GM19035 (cell line): ENCODE data around the gene GZF1.

Experiments used
- ATAC-seq: cut with Tn5 transposase; IDR thresholded peaks from one replicate; pipeline ENCODE4 v1.9.1; 2021; ENCODE audit not compliant: unreplicated experiment

Gene GZF1

DNA sequence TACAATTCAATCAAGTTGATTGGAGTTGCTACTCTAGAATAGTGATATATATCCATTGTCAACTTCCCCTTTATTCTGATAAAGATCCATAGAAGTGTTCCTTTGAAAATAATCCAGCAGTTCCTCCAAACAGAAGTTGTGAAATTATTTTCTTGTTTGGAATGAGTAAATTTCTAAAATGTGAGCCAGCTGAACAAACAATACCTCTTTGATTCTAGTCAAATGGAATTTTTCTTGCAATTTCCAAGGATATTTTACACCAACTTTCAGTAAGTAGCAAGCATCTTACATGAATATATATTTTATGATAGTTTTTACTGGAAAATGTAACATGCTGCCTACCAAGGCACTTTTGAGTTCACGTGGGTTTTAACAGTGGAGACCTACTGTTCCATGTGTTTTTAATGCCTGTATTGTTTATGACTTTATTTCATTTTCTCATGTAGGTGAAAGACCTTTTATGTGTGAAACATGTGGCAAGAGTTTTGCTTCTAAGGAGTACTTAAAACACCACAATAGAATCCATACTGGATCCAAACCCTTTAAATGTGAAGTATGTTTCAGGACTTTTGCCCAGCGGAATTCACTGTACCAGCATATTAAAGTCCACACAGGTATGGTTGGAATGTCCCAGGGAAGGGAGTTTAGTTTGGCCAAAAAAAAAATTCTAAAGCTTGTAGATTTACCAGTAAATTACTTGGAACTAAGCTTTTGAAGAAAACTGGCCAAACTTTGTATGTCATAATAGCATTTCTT is 6.5 kb downstream of the GZF1 start:
- ATAC-seq, result no peak

DNA sequence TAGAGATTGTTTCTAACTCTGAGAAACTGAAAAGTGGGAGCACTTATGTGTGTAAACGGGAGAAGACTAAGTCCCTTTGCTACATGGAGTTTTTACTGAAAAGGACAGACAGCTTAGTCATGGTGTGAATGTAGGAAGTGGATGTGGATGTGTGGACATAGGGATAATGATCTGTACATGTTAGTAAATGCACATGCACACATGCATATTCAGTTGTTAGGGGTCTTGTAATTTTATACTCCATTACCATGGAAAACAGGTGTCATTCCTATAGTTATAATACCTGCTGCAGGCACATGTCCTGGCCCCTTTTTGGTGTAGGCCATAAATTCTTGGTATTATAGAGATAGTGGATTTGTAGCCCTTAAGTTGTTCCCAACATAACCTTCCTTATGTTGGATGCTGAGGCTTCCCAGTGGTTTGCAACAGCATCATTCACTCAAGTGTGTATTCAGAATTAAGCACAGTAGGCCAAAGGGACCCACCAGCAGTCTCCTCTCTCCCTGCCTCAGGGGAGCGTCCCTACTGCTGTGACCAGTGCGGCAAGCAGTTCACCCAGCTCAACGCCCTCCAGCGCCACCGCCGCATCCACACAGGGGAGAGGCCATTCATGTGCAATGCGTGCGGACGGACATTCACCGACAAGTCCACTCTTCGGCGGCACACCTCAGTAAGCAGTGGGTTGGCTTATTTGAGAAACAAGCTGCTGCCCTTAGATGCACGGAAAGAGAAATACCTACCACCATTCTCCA is 7.3 kb downstream of the GZF1 start:
- ATAC-seq, result no peak

DNA sequence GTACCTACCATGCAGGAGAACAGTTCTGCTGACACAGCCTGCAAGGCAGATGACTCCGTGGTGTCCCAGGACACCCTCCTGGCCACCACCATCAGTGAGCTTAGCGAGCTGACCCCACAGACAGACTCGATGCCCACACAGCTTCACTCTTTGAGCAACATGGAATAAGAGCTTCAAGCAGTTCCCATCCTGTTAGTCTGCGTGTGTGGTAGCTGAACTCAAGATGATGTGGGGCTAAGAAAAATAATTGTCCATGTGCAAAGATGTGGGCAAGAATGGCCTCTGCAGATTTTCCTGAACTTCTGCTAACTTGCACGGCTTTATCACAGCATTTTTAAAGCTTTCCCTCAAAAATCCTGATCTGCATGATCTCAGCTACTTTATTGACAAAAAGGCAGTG is 8.3 kb downstream of the GZF1 start:
- no peak for ATAC-seq

DNA sequence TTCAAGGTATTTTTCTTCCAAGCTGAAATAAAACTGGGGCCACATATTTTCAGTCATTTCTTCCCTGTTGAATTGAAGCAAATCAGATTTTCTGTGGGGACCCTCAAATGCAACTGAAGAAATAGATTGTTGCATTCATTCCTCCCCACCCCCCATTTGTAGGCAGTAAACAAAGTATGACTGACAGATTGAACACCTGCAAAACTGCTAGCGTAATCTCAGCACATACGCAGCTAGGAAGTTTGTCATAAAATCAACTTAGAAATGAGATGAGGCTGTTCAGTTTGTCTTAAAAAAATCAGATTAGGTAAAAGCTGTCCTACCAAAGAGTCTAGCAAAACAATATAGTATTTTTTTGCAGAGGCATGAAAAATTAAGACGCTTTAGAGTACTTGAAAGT is 8.9 kb downstream of the GZF1 start:
- no peak for ATAC-seq

DNA sequence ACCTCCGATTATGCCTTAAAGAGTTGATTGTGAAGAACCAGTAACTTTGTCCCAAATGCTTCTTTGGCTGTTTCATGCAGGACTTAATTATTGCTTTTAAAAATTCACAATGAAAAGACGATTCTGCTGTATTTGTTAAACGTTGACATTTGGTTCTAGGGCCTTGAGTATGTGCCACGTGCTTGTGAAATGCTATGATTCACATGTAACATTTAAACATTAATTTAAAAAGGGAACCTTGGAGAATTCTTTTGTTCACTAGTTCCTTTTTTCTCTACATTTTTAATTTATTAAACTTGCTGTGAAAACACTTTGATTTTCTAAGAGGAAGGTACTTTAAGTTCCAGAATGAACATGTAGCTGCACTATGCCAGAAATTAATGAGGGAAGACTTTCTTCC is 9.5 kb downstream of the GZF1 start:
- ATAC-seq, result no peak

DNA sequence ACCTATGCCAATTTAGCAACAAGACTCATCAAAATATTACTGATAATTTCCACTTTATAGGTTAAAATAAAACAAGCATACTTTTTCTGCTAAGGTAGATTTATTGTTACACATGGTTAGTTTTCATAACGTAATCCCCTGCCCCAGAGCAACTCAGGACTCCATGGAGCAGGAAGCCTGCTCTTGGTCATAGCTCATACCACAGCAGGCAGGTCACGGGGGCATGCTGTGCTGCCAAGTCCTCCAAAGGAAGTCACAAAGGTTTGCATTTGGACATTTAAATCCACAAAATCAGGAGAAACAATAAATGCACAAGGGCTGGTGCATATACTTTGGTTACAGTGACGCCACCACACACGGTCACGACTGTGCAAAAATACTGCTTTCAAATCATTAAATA is 12.5 kb downstream of the GZF1 start:
- ATAC-seq, result no peak

DNA sequence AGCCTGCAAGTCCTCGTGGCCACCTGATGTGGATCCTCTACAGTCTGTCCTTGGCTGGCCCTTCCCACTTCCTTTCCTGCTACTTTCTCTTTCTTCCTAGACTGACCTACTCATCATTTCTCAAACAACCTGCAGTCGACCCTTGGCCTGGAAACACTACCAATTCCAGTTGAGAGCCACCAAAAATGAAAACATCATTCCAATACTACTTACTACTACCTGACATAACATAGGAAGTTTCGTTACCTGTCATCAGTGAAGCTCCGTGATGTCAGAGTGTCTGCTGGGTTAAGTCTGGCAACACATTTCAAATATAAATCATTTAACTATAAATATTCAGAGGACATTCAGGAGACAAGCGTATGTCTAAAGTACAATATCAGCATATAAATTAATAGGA is 13.8 kb downstream of the GZF1 start:
- no peak for ATAC-seq

DNA sequence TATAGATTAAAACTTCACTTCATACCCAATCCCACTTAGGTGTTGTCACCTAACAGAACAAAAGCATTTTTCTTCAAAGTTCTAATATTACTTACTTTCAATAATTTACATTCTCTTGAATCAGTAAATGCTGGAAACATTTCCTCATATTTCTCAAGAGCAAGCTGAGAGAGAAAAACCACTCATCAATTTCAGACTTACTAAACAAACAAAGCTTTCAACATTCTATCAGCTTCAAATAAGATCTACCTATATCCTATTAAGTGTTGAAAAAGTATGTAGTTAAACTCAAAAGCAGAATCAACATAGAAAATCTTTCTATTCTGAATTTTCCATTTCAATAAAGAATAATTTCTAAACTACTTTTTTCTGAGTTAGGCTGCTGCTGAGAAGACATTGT is 17.8 kb downstream of the GZF1 start:
- ATAC-seq, result no peak

DNA sequence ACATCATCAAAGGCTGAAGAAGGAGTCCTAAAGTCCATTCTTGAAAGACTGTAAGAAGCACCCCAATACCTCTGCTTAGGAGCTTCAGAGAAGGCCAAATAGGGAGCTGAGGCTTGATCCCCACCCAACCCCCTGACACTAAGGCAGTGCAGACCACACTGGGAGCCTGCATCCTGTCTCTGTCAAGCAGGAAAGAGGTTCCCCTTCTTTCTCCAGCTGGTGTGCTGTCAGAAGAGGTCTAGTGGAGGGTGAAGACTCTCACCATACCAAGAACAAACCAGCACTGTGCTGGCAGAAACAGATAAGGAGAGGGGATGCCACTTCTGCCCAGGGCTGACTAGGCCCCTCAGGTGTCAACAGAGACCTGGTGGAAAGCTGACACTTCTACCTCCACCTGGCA is 19.9 kb downstream of the GZF1 start:
- no peak for ATAC-seq

DNA sequence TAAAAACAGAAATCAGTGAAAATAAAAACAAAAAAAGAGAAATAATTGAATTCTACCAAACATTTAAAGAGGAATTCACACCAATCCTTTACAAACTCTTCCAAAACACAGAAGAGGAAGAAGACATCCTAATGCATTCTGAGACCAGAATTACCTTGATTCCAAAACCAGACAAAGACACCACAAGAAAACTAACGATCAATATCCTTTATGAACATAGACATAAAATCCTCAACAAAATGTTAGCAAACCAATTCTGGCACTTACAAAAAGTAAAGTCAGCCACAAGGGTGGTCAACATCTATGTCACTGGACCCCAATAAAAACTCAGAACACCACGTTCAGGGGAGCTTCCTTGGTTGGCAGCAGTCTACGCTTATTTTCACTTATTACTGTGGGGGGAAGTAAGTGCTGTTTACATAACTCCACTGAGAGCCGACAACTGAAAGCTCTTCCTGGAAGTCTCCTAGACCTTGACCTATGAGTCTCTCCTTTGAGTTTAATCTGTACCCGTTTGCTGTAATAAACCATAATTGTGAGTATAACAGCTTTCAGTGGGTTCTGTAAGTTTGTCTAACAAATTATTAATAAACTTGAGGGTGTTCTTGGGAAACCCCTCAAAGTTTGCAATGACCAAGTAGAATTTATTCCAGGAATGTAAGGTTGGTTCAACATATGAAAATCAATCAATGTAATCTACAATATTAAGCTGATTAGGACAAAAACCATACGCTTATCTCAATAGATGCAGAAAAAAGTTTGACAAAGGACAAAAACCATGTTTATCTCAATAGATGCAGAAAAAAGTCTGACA is 24.5 kb downstream of the GZF1 start:
- ATAC-seq, result no peak

DNA sequence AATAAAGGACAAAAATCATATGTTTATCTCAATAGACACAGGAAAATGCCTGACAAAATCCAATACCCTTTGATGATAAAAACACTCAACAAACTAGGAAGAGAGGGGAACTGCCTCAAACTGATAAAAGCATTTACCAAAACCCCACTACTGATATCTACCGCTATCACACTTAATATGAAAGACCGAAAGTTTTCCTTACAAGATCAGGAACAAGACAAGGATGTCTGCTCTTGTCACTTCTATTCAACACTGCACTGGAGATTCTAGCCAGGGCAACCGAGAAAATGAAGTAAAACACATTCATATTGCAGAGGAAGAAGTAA is 25.1 kb downstream of the GZF1 start:
- ATAC-seq, result no peak

DNA sequence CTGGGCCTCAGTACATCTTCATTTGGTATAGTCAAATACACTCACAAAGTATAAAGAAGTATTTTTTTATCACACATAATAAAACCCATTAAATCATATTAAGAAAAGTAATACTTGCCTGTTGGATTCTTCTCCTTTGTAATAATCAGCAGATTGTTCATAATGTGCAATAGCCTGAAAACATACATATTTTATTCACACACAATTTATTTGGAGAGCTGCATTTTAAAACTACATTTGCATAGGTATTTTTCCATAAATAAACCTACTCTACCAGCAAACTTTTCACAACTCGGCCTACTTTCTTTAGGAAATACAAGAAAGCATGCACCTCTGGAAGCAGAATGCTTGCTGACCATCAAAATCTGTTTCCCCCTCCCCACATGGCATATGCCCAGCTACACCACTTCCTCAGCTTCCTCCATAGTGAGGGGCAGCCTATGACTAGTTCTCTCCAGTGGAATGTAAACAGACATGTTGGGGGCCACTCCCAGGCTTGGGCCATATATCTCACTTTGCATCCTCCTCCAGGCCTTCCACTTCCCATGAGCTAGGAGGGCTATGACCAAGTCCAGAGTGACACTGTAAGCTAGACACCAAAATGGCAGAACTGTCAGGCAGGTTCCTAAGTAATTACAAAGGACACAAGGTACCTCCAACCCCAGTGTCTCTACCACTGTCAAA is 28.3 kb downstream of the GZF1 start:
- ATAC-seq, result no peak

DNA sequence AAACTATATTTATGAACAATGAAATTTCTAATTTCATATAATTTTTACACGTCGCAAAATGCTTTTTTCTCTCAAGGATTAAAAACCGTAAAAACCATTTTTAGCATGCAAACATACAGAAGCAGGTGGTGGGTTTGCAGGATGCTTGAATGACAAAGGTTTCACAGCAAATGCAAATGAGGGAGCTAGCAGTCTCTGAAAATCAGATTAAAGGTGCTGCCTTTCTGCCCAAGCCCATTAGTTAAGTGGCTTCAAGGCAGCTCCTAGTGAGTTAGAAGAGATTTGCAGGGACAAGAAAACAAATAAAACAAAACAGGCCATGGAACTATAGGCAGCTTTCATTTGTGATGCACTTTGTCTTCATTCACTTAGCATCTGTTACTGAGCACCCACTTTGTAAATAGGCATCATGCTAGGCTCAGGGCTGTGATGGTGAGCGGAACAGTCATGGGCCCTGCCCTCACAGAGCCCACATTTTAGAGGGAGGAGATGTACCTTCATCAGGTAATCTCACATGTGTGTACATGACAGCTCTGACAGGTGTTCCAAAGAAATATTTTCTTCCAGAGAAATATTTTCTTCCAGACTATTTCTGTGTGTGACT is 29.8 kb downstream of the GZF1 start:
- ATAC-seq, result no peak

DNA sequence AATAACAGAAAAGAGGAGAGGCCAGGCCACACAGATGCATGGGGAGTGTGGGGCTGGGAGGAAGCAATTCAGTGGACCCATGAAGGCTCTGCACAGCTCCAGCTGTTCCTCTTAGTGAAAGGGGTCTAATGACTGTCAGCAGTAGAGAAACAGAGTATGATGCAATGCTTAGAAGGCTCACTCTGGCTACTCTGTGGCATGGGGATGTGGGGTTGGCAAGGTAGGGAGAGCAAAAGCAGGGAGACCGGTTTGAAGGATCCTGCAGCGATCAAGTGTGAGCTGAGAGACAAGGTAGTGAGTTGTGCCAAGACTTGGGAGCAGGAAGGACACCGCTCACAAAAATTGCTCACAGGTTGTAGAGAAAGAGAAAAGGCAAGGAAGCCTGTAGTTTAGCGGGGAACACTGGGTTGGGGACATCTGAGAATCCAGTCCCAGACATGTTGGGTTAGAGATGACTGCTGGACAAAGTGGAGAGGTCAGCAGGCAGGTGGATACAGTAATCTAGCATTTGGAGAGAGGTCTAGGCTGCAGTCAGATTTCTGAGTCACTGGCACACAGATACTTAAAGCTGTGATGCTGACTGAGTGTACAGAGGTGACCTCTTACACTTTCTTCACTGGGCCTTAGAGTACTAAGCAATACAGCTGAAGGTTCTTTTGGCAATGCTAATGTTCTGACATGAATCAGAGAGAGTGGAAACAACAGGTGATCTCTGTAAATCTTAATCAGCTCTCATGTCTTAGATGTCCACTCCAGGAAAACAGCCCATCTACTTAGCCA is 32.2 kb downstream of the GZF1 start:
- ATAC-seq, result no peak

DNA sequence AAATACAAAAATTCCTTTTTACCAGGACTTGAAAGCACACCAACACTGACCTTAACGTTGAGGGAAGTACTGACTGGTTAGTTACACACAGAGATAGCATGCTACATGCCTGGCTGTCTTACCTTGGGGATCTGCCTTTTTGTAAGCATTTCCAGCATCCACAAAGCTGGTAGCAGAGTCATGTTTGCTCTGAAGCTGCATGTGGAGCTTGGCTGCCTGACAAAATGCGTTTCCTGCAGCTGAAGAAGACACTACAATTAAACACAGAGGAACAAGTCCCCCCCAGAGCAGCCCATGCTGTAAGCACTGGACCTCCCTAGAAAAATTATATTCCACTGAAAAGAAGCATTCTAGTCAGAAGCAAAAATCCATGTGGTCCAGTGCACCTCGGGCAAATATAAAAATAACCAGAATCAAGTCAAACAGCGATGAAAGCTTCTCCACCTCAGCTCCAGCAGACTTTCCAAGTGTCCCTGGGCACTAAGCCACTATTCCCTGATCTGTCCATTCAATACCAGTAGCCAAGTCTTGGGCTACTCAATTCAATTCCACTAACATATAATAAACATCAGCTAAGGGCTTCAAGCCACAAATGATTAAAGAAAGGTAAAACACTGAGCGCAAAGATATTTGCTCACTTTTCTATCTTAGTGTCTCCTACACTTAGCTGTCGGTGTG is 35.1 kb downstream of the GZF1 start:
- no peak for ATAC-seq

DNA sequence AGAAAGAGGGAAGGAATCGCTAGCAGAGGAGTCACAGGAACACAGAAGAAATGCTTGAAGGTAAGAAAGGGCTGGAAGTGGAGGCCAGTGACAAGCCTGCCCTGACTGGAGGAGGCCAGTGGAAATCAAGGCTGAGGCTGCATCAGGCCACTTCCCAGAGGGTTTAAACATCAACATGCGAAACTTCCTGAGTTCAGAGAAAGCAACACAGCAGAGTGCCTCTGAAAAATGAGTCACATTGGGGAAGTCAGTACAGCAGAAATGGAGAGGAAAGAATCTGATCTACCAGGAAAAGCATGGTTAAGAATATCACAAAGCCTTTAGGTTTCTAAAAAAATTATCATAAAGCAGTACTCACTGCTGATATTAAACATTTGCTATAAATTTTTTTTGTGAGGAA is 36.0 kb downstream of the GZF1 start:
- ATAC-seq, result no peak

DNA sequence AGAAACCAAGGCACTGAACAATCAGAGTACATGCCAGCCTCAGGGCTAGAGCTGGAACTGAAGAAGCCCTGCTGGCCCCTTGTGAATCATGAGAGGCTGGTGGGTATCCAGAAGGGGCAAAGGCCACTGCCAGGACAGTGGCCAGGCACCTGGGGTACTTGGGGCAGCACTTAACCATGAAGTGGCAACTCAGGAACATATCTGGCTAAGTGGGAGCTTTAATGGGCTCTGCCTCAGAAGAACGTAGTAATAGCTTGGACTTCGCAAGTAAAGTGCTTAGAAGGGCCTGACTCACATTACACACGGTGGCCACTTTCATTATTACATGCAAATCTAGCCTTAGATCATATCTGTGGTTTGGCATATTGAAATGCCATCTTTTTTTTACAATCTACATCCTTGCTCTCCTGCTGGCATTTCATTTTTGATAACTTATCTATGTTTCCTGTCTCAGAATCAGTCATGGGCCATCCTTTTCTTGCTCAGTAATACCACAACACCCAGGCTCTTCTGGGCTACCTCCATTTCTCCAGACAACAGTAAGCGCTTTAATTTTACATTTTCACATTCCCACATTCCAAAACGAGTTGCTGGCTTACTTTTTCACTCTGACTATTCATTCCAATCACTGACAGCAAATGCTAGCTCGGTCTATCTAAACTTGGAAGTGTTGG is 37.7 kb downstream of the GZF1 start:
- peak; percentile 68 for ATAC-seq

DNA sequence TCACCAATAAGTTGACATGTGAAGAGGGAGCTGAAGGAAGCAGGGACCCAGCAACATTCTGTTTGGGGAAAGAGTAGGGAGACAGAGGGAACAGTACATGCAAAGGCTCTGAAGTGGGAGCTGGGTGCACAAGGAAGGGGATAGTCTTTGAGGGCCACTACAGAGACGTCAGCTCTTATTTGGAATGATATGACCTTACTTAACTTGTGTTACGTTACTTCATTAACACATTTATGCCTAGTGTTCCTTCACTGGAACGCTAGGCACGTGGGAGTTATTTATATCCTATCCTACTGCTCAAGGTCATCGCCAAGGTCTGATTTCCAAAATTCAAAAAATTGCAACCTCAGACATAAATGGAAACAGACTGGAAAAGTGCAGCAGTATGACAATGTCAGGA is 39.1 kb downstream of the GZF1 start:
- ATAC-seq, result no peak

DNA sequence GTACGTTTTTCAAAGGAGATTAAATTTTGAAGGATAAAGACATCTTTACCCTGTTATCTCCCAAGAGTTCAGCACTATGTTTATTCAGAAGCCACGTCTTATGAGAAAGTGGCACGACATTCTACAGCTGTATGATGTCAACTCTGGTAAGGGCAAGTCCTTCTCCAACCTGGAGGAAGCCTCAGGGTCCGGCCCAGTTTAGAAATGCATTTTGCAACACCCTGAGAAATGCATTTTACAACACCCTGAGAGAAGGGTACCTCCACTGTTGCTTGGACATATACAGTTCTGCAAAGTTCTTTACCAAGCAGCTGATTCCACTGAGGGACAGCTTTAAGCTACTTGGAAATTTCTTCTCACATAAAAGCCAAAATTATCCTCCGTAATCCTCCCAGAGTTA is 41.8 kb downstream of the GZF1 start:
- no peak for ATAC-seq
